SK-N-MC (cell line): ENCODE results near the gene UST.

ENCODE experiments used
- EZH2 ChIP-seq: fragments of 200-600 bp; sonication (generic); IDR thresholded peaks from one replicate; pipeline ENCODE4 v1.6.1; 2017; ENCODE audit warnings: antibody characterized with exemption
- POLR2AphosphoS5 ChIP-seq: IDR thresholded peaks from 2 replicates; pipeline ENCODE4 v1.6.1; 2012; ENCODE audit warnings: mild to moderate bottlenecking, low read depth, low read length, borderline replicate concordance

DNA sequence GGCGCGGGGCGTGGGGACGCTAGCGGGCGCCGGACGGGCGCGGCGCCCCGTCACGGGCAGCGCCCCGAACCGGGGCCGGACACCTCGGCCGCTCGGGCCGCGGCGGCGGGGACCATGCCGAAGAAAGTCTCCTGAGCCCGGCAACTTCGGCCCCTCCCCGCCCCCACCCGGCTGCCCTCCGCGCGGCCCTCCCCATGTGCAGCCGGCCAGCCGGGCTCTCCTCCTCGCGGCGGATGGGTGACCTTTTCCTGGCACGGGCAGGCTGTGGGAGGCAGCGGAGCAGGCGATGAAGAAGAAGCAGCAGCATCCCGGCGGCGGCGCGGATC is 278 bp downstream of the UST start:
- TF ChIP-seq POLR2AphosphoS5 (no peak), EZH2 (no peak)
